SK-N-SH treated with all-trans-retinoic acid at 6 μM for 48 hours (cell line): ENCODE data around the gene CLSTN3.

Experiments
- ATAC-seq: fragments of 200-7000 bp; cut with Tn5 transposase; 3 replicates; pipeline ENCODE4 v1.9.1; 2020; ENCODE audit warnings: mild to moderate bottlenecking, moderate library complexity
- ARNTL ChIP-seq: fragments of 450-650 bp; formaldehyde crosslinking; IDR thresholded peaks from 2 replicates; pipeline ENCODE4 v1.5.0; 2020; ENCODE audit warnings: low read depth, mild to moderate bottlenecking, moderate library complexity, borderline replicate concordance
- BACH2 ChIP-seq: fragments of 250-450 bp; sonication (Bioruptor Pico); IDR thresholded peaks from 2 replicates; pipeline ENCODE4 v1.9.0; 2021; ENCODE audit warnings: mild to moderate bottlenecking, borderline replicate concordance
- CSDC2 ChIP-seq: fragments of 250-450 bp; sonication (Bioruptor Pico); IDR thresholded peaks from 2 replicates; pipeline ENCODE4 v1.5.0; 2020; ENCODE audit warnings: mild to moderate bottlenecking, moderate library complexity
- CSRNP3 ChIP-seq: fragments of 250-450 bp; sonication (Bioruptor Pico); IDR thresholded peaks from 2 replicates; pipeline ENCODE4 v1.5.1; 2021; ENCODE audit warnings: mild to moderate bottlenecking, moderate library complexity
- ESRRG ChIP-seq: fragments of 250-450 bp; sonication (Bioruptor Pico); IDR thresholded peaks from 2 replicates; pipeline ENCODE4 v1.6.1; 2021; ENCODE audit warnings: mild to moderate bottlenecking
- GLIS3 ChIP-seq: fragments of 250-450 bp; sonication (Bioruptor Pico); IDR thresholded peaks from 2 replicates; pipeline ENCODE4 v1.5.0; 2020; ENCODE audit warnings: mild to moderate bottlenecking, moderate library complexity
- ISL1 ChIP-seq: fragments of 250-450 bp; sonication (Bioruptor Pico); IDR thresholded peaks from 2 replicates; pipeline ENCODE4 v2.1.2; 2022; ENCODE audit warnings: mild to moderate bottlenecking, moderate library complexity
- OSR1 ChIP-seq: fragments of 250-450 bp; sonication (Bioruptor Pico); IDR thresholded peaks from 2 replicates; pipeline ENCODE4 v1.8.0; 2022; ENCODE audit warnings: moderate library complexity, mild to moderate bottlenecking, inconsistent platforms
- PATZ1 ChIP-seq: fragments of 250-450 bp; sonication (Bioruptor Pico); IDR thresholded peaks from 2 replicates; pipeline ENCODE4 v1.8.0; 2020; ENCODE audit warnings: mild to moderate bottlenecking, moderate library complexity, borderline replicate concordance
- POU6F1 ChIP-seq: fragments of 250-450 bp; sonication (Bioruptor Pico); IDR thresholded peaks from 2 replicates; pipeline ENCODE4 v1.8.0; 2021; ENCODE audit warnings: low read depth, mild to moderate bottlenecking, moderate library complexity, borderline replicate concordance
- PPARA ChIP-seq: fragments of 250-450 bp; sonication (Bioruptor Pico); IDR thresholded peaks from 2 replicates; pipeline ENCODE4 v1.5.0; 2020; ENCODE audit warnings: mild to moderate bottlenecking, borderline replicate concordance
- RARB ChIP-seq: fragments of 250-450 bp; sonication (Bioruptor Pico); IDR thresholded peaks from 2 replicates; pipeline ENCODE4 v1.8.0; 2021; ENCODE audit warnings: mild to moderate bottlenecking, moderate library complexity
- SNAI2 ChIP-seq: fragments of 250-450 bp; sonication (Bioruptor Pico); IDR thresholded peaks from 2 replicates; pipeline ENCODE4 v1.5.0; 2020; ENCODE audit warnings: mild to moderate bottlenecking, moderate library complexity
- TCF4 ChIP-seq: fragments of 250-450 bp; sonication (Bioruptor Pico); IDR thresholded peaks from 2 replicates; pipeline ENCODE4 v1.8.0; 2021; ENCODE audit warnings: mild to moderate bottlenecking, moderate library complexity, borderline replicate concordance
- TOX ChIP-seq: fragments of 250-450 bp; sonication (Bioruptor Pico); IDR thresholded peaks from 2 replicates; pipeline ENCODE4 v1.8.0; 2021; ENCODE audit warnings: mild to moderate bottlenecking, moderate library complexity, borderline replicate concordance
- ZC3H10 ChIP-seq: fragments of 250-450 bp; sonication (Bioruptor Pico); IDR thresholded peaks from 2 replicates; pipeline ENCODE4 v1.5.1; 2021; ENCODE audit warnings: mild to moderate bottlenecking, moderate library complexity
- ZFP3 ChIP-seq: fragments of 250-450 bp; sonication (Bioruptor Pico); IDR thresholded peaks from 2 replicates; pipeline ENCODE4 v1.5.0; 2020; ENCODE audit warnings: mild to moderate bottlenecking, moderate library complexity
- ZFP30 ChIP-seq: fragments of 450-650 bp; formaldehyde crosslinking; IDR thresholded peaks from 2 replicates; pipeline ENCODE4 v1.5.0; 2022; ENCODE audit warnings: mild to moderate bottlenecking, moderate library complexity
- ZNF565 ChIP-seq: fragments of 450-650 bp; formaldehyde crosslinking; conservative IDR thresholded peaks from 2 replicates; pipeline ENCODE4 v1.5.0; 2020; ENCODE audit warnings: low read depth, mild to moderate bottlenecking, moderate library complexity
- ZNF70 ChIP-seq: fragments of 450-650 bp; formaldehyde crosslinking; IDR thresholded peaks from 2 replicates; pipeline ENCODE4 v1.5.0; 2020; ENCODE audit warnings: mild to moderate bottlenecking, moderate library complexity
- ZNF8 ChIP-seq: fragments of 450-650 bp; formaldehyde crosslinking; IDR thresholded peaks from 2 replicates; pipeline ENCODE4 v1.5.0; 2020; ENCODE audit warnings: mild to moderate bottlenecking, moderate library complexity

CLSTN3 gene

GRCh38 chr12:7092986-7093460 lies 37.1 kb upstream of the CLSTN3 start:
- ATAC-seq, result peak; percentile 7; the same call in 2 of the 3 replicates
- TF ChIP-seq GLIS3 (CRISPR knock-in tag) (no peak), ZNF70 (no peak), SNAI2 (CRISPR knock-in tag) (no peak), TCF4 (CRISPR knock-in tag) (no peak), ISL1 (no peak), OSR1 (CRISPR knock-in tag) (no peak), ESRRG (no peak), ARNTL (CRISPR knock-in tag) (no peak), BACH2 (no peak), ZNF565 (CRISPR knock-in tag) (no peak), TOX (CRISPR knock-in tag) (no peak), POU6F1 (CRISPR knock-in tag) (no peak), ZNF8 (no peak), ZFP30 (CRISPR knock-in tag) (no peak), CSRNP3 (CRISPR knock-in tag) (no peak), ZFP3 (CRISPR knock-in tag) (no peak), PATZ1 (no peak), RARB (CRISPR knock-in tag) (no peak), PPARA (CRISPR knock-in tag) (no peak)

- no peak for ATAC-seq
- TF ChIP-seq TCF4 (CRISPR knock-in tag) (no peak), ESRRG (no peak), RARB (CRISPR knock-in tag) (no peak), ZNF70 (no peak), GLIS3 (CRISPR knock-in tag) (no peak), POU6F1 (CRISPR knock-in tag) (no peak), BACH2 (no peak), ZNF8 (no peak), ZNF565 (CRISPR knock-in tag) (no peak), PATZ1 (no peak), TOX (CRISPR knock-in tag) (no peak), ARNTL (CRISPR knock-in tag) (no peak)
Observed at GRCh38 chr12:7093486-7093885, 36.7 kb upstream of the CLSTN3 start.

- peak; percentile 8; the same call in 1 of the 3 replicates for ATAC-seq
- no peak for TF ChIP-seq CSDC2
- TF ChIP-seq BACH2, result no peak
- no peak for TF ChIP-seq ISL1
- no peak for TF ChIP-seq GLIS3 (CRISPR knock-in tag)
- no peak for TF ChIP-seq OSR1 (CRISPR knock-in tag)
- TF ChIP-seq ZNF8, result no peak
- TF ChIP-seq ZC3H10 (CRISPR knock-in tag), result no peak
- no peak for TF ChIP-seq ARNTL (CRISPR knock-in tag)
- TF ChIP-seq ZFP3 (CRISPR knock-in tag), result no peak
Observed at GRCh38 chr12:7093892-7094291, 36.3 kb upstream of the CLSTN3 start.
